AG10803 (cell line): ENCODE data around the gene RAX2.
A peak's percentile ranks its signal among the peaks of the same experiment; 100 is the strongest.
"Not testable (repeated sequence)": the region's sequence is repeated elsewhere in the genome, so short reads cannot be mapped to it uniquely, and the experiment has no call there.

Experiments used
- DNase-seq: peaks from one replicate; pipeline ENCODE4 v3.0.0; 2010; ENCODE audit warnings: low read depth
- H3K4me3 ChIP-seq: 2 replicates; pipeline ENCODE4 v1.5.1; 2011; ENCODE audit warnings: mild to moderate bottlenecking, low read length, control low read depth
- TF ChIP-seq, protein P1 (sequence below): conservative IDR thresholded peaks from 2 replicates; pipeline ENCODE4 v1.5.1; 2011; ENCODE audit warnings: mild to moderate bottlenecking, low read length, control low read depth, inconsistent platforms

RAX2 gene

DNA sequence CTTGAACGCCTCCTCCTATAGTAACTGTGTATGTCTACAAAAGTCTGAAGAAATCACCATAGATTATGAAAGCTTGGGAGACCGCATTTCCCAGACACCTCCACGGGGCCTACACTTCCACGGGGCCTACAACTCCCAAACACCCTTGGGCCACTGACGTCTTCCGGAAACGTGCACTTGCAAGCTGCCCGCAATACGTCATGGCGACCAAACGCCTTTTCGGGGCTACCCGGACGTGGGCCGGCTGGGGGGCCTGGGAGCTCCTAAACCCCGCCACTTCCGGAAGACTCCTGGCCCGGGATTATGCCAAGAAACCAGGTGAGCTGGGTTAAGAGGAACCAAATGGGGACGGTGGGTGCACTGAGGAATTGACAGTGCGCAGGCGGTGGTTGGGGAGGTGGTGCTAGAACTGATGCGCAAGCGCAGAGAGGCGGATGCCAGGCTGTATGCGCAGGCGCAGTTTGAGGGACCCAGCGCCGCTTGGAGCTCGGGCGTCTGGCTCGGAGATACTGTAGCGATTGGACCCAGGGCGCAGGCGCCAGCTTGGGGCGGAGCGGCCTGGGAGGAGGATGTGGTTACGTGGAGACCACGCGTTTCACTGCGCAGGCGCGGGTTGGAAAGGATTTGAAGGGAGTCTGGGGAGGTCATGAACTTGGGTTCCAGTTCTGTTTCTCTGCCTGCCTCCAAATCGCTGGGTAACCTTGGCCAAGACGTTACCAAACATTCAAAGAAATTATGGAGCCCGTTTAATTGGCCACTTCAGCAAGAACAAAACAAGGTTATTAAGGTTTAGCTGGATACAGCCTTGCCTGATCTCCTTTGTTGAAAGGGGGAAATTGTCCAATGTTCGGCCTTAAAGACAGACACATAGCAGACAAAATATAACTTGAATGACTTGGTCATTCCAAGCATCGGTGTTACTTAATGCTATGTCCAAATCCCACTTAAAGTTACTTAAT lies 9.2 kb downstream of the RAX2 start, which contains the start of gene MRPL54:
Gene MRPL54, plus strand, starts transcription at position 182 of the 959 bp plus-strand sequence. Its CDS starts 19 bp downstream, at position 201.
- TF ChIP-seq, protein P1, sequence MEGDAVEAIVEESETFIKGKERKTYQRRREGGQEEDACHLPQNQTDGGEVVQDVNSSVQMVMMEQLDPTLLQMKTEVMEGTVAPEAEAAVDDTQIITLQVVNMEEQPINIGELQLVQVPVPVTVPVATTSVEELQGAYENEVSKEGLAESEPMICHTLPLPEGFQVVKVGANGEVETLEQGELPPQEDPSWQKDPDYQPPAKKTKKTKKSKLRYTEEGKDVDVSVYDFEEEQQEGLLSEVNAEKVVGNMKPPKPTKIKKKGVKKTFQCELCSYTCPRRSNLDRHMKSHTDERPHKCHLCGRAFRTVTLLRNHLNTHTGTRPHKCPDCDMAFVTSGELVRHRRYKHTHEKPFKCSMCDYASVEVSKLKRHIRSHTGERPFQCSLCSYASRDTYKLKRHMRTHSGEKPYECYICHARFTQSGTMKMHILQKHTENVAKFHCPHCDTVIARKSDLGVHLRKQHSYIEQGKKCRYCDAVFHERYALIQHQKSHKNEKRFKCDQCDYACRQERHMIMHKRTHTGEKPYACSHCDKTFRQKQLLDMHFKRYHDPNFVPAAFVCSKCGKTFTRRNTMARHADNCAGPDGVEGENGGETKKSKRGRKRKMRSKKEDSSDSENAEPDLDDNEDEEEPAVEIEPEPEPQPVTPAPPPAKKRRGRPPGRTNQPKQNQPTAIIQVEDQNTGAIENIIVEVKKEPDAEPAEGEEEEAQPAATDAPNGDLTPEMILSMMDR, result no peak
- H3K4me3 ChIP-seq, result peak within 1 kb of the TSS; percentile 97
- DNase-seq, result peak; percentile 99

DNA sequence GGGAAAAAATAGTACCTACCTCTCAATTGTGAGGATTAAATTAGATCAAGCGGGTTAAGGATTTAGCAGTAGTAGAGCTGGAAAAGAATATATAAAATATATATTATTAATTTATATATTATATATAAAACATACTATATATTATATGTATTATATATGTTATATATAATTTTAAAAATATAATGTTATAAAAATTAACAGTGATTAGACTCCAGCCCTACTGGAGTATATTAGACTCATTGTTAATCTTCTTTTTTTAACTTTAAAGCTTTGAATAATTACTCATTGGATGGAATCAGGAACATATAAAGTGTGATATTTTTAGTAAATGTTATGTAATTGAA lies 9.9 kb downstream of the RAX2 start:
- TF ChIP-seq, protein P1, result no peak
- peak overlapping the region; percentile 94 for H3K4me3 ChIP-seq
- DNase-seq, result no peak

DNA sequence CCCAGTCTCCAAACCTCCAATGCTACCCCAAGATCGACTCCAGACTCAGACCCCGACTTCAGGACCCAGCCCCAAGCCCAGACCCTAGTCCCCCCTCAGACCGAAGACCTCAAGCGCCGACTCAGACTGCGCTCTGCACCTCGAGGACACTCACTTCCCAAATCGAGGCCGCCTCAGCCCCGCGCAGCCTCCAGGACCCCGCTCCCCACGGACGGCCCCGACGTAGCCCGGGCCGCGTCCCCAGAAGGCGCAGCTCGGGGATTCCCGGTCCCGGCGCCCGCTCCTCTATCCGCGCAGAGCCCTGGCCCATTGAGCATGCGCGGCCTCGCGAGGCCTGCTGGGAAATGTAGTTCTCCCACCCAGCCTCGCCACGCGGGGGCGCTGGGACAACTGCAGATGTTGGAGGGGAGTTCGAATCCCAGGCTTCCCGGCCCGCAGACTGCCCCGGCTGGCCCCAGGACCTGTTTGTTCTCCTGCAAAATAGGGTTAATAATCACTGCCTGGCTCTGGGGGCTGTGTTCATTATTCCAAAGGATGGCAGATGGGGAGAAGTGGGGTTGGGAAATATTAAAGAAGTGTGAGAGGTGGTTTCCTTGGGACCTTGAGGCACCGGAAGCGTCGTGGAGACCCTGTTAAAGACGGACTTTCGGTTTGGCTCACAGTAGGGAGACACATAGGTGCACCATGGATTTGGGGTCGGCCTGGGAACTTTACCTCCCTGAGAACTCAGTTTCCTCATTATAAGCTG lies 10.5 kb downstream of the RAX2 start, which contains the start of gene APBA3:
Gene APBA3, minus strand, starts transcription at position 311 of the 748 bp plus-strand sequence. CDS start 1,428 bp downstream, outside the sequence.
- DNase-seq, result peak; percentile 80
- TF ChIP-seq, protein P1, result peak; percentile 63
- peak within 1 kb of the TSS; percentile 97 for H3K4me3 ChIP-seq

DNA sequence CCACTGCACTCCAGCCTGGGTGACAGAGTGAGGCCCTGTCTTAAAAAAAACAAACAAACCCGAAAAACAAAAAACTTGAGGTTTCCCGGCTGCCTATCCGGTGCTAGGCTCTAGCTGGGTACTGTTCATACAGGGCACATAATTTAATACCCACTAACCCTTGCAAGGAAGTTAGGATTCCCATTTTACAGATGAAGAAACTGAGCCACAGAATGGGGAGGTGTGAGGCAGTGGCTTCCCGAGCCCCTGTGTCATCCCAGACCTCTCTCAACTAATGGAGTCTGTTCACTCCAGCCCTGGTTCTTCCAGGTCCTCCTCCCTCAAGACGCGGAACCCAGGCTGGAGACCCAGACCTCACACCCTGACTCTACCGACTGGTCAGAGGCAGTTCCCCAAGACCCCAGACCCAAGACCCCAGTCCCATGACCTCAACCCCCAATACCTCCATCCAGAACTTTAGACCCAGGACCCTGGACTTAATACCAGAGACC lies 11.1 kb downstream of the RAX2 start:
- H3K4me3 ChIP-seq, result peak overlapping the region; percentile 97
- TF ChIP-seq, protein P1, result no peak
- DNase-seq, result peak; percentile 14

DNA sequence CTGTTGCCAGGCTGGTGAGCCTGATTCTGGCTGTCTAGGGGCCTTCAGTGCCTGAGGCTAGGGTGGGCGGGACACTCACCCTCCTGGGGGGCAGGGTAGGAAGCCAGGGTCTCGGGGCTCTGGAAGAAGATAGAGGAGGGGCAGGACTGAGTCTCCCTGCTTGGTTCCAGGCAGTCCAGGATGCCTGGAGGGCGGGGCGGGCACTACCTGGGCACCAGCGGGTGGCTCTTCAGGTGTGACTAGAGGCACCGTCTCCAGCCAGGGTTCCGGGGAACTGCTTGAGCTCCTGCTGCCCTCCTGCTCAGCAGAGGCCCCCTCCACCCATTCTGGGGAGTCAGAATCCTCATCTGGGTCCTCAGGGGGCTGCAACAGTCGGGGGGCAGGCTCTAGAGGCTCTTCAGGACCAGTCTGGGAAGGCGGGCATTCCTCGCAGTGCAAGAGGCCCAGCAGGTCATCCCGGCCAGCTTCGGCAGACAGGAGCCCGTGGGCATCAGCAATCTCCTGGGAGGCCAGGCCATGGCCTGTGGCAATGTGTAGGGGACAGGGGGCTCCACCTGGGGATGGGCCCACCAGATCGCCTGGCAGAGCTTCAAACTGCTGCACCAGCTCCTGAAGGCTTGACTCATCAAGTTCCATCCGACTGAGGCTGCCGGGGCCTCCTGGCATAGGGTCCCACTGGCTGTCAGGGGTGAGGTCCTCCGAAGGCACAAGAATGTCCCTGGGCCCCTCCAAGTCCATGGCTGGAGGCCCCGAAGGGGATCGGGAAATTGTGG lies 12.4 kb downstream of the RAX2 start:
- TF ChIP-seq, protein P1, result no peak
- no peak for DNase-seq
- no peak overlapping the region for H3K4me3 ChIP-seq

GRCh38 chr19:3758297-3758696 lies 13.7 kb downstream of the RAX2 start:
- DNase-seq, H3K4me3 ChIP-seq: not testable (repeated sequence)

GRCh38 chr19:3757705-3758104 lies 14.3 kb downstream of the RAX2 start:
- DNase-seq, result not testable (repeated sequence)

More at GRCh38 chr19:3757705-3758104, 14.3 kb downstream of the RAX2 start:
- not testable (repeated sequence) for H3K4me3 ChIP-seq
